ENCODE data around the gene SNRNP48.

- TF ChIP-seq POLR2AphosphoS5 (IDR thresholded peaks at IDR 0.05; ENCODE audit: low read depth, low read length) (no peak), POLR2A (IDR thresholded peaks at IDR 0.05; ENCODE audit: low read depth, low read length) (no peak)
Measured at GRCh38 chr6:7555671-7556070, 34.3 kb upstream of the SNRNP48 start.

All from GM12891 (cell line).